CD14-positive monocyte (primary cell): ENCODE data around the gene TBR1. TPM values are rescaled to one million over a fixed set of nuclear protein-coding genes. Genes with fewer than 3 reads are reported as not detected.

Experiments used
- DNase-seq, 3 donors: peaks; one replicate each; pipeline ENCODE4 v3.0.0-alpha.2; 2011 to 2022
- H2AFZ ChIP-seq: 2 replicates; pipeline ENCODE4 v1.6.0; 2012; ENCODE audit warnings: mild to moderate bottlenecking, low read depth, low read length, inconsistent platforms; ENCODE audit not compliant: insufficient read depth, poor library complexity, severe bottlenecking
- H3K27ac ChIP-seq, 2 donors: 1 replicate in 1 of 2; 2 replicates in 1 of 2; pipeline ENCODE4 v1.5.1; 2012 to 2013; ENCODE audit warnings: low read length in 2 of 2, control low read depth in 1 of 2, inconsistent platforms in 1 of 2, low read depth in 1 of 2, mild to moderate bottlenecking in 1 of 2
- H3K27me3 ChIP-seq, 2 donors: one replicate each; pipeline versions ENCODE4 v1.6.0 to v1.6.1; 2011 to 2013; ENCODE audit warnings: low read length in 2 of 2; ENCODE audit not compliant: control insufficient read depth in 2 of 2, insufficient read depth in 2 of 2
- H3K36me3 ChIP-seq, 2 donors: replicated peaks in 1 of 2; 1 replicate in 1 of 2; 2 replicates in 1 of 2; pipeline versions ENCODE4 v1.5.1 to v1.6.1; 2012 to 2013; ENCODE audit warnings: low read length in 2 of 2, control low read depth in 1 of 2, inconsistent platforms in 1 of 2, mild to moderate bottlenecking in 1 of 2; ENCODE audit not compliant: insufficient read depth in 2 of 2, control insufficient read depth in 1 of 2
- H3K4me1 ChIP-seq, 2 donors: 1 replicate in 1 of 2; 2 replicates in 1 of 2; pipeline versions ENCODE4 v1.5.1 to v1.6.1; 2012 to 2013; ENCODE audit warnings: low read length in 2 of 2, control low read depth in 1 of 2, inconsistent platforms in 1 of 2, mild to moderate bottlenecking in 1 of 2, moderate library complexity in 1 of 2; ENCODE audit not compliant: insufficient read depth in 2 of 2, control insufficient read depth in 1 of 2
- H3K4me2 ChIP-seq: replicated peaks from 2 replicates; pipeline ENCODE3; 2012; ENCODE audit warnings: low read length, moderate library complexity, mild to moderate bottlenecking; ENCODE audit not compliant: poor library complexity, severe bottlenecking; ENCODE audit errors: extremely low read depth
- H3K4me3 ChIP-seq, 3 experiments: fragments of 200-600 bp in 1 of 3; sonication (generic) in 1 of 3; replicated peaks in 1 of 3; 1 replicate in 2 of 3; 2 replicates in 1 of 3; pipeline ENCODE4 v1.5.1; 2011 to 2013; ENCODE audit warnings: low read length in 3 of 3, mild to moderate bottlenecking in 3 of 3, control low read depth in 2 of 3, low read depth in 2 of 3, inconsistent platforms in 1 of 3, moderate library complexity in 1 of 3
- H3K79me2 ChIP-seq: 2 replicates; pipeline ENCODE4 v1.6.0; 2012; ENCODE audit warnings: mild to moderate bottlenecking, control low read depth, inconsistent platforms, low read length, moderate library complexity; ENCODE audit not compliant: insufficient read depth
- H3K9ac ChIP-seq: 2 replicates; pipeline ENCODE4 v1.6.0; 2017; ENCODE audit warnings: low read length, mild to moderate bottlenecking; ENCODE audit not compliant: insufficient read depth, poor library complexity, severe bottlenecking
- H3K9me3 ChIP-seq, 2 donors: replicated peaks in 1 of 2; 1 replicate in 1 of 2; 2 replicates in 1 of 2; pipeline versions ENCODE4 v1.5.1 to v1.6.1; 2012 to 2013; ENCODE audit warnings: low read length in 2 of 2, control low read depth in 1 of 2; ENCODE audit not compliant: control insufficient read depth in 1 of 2, insufficient read depth in 1 of 2
- H4K20me1 ChIP-seq: 2 replicates; pipeline ENCODE4 v1.6.0; 2012; ENCODE audit warnings: mild to moderate bottlenecking, low read length, control low read depth, moderate library complexity; ENCODE audit not compliant: insufficient read depth
- H3K27ac Mint-ChIP-seq, 7 donors: one replicate each; pipeline ENCODE4 v1.8.0; 2020; ENCODE audit warnings: mild to moderate bottlenecking in 7 of 7, mixed read lengths in 7 of 7, moderate library complexity in 6 of 7, inconsistent platforms in 2 of 7
- H3K27me3 Mint-ChIP-seq, 3 donors: one replicate each; pipeline ENCODE4 v1.8.0; 2021 to 2022; ENCODE audit warnings: low read depth in 3 of 3, mild to moderate bottlenecking in 3 of 3, mixed read lengths in 3 of 3, moderate library complexity in 3 of 3, inconsistent platforms in 1 of 3
- H3K36me3 Mint-ChIP-seq, 2 donors: one replicate each; pipeline ENCODE4 v1.8.0; 2020; ENCODE audit warnings: mixed read lengths in 2 of 2, inconsistent platforms in 1 of 2, mild to moderate bottlenecking in 1 of 2
- H3K4me1 Mint-ChIP-seq: one replicate; pipeline ENCODE4 v1.8.0; 2020; ENCODE audit warnings: mild to moderate bottlenecking, mixed read lengths
- H3K4me3 Mint-ChIP-seq, 2 donors: one replicate each; pipeline ENCODE4 v1.8.0; 2020; ENCODE audit warnings: mild to moderate bottlenecking in 2 of 2, mixed read lengths in 2 of 2, moderate library complexity in 1 of 2
- H3K9me3 Mint-ChIP-seq, 7 donors: one replicate each; pipeline ENCODE4 v1.8.0; 2020 to 2022; ENCODE audit warnings: mixed read lengths in 7 of 7, mild to moderate bottlenecking in 6 of 7, moderate library complexity in 6 of 7, inconsistent platforms in 2 of 7
- WGBS: methylation state at CpG from one replicate; pipeline ENCODE4 v1.1.5; 2013; ENCODE audit warnings: missing lambda C conversion rate; ENCODE audit not compliant: insufficient coverage; 5-methylcytosine and 5-hydroxymethylcytosine counted together
- intact Hi-C, 2 donors: fragments of 100-400 bp; cut with micrococcal nuclease; formaldehyde crosslinking; loops; one replicate each; pipeline versions ENCODE4 v1.15.0 to v1.15.1; 2023
- polyA plus RNA-seq, 3 donors: library from polyadenylated mRNA; depleted of rRNA in 1 of 3; unstranded in 2 of 3; stranded (reverse) in 1 of 3; fragments of 300-500 nt in 2 of 3; fragments of >200 nt in 1 of 3; fragmentation: Illumina TruSeq in 2 of 3; gene quantifications; 1 replicate in 2 of 3; 2 replicates in 1 of 3; pipeline ENCODE4 v1.2.3, GENCODE V29; 2012 to 2021
- TF ChIP-seq, protein P1 (sequence below): fragments of 200-600 bp; IDR thresholded peaks from one replicate; pipeline ENCODE4 v1.8.0; 2022; ENCODE audit warnings: antibody characterized with exemption, mild to moderate bottlenecking

Gene TBR1
- polyA plus RNA-seq, 3 donors, result not detected

DNA sequence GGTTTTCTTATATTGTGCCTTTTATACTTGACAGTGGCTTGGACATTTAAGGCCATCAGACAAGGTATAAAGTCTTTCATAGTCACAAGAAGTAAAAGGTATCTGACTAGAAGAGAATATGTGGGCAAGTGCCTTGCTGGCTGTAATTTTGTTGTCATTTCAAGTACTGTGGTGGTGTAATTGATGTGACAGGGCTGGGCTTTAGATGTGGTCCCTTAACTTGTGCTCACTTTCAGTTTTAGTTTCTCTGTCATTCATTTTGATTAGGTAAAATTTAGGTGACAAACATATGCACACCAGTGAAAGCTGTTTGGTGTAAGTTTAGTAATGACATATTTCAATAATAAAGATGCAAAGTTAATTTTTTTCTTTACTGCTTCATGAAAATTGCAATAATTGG is 31.2 kb upstream of the TBR1 start:
- Histone ChIP-seq H3K36me3 (peaks cover 7 to 34% of the 10 kb centered on the region in 2 donors), H3K4me3 (no peak overlapping the region), H3K27ac (no peak overlapping the region), H2AFZ (no peak overlapping the region), H3K9ac (no peak overlapping the region), H3K9me3 (no peaks in the 10 kb centered on the region), H3K4me2 (no peak overlapping the region), H3K79me2 (no peaks in the 10 kb centered on the region), H4K20me1 (no peaks in the 10 kb centered on the region), H3K27me3 (no peaks in the 10 kb centered on the region), H3K4me1 (no peaks in the 10 kb centered on the region)
- H3K27me3 Mint-ChIP-seq, result no peaks in the 10 kb centered on the region
- H3K9me3 Mint-ChIP-seq, result no peaks in the 10 kb centered on the region
- TF ChIP-seq, protein P1, sequence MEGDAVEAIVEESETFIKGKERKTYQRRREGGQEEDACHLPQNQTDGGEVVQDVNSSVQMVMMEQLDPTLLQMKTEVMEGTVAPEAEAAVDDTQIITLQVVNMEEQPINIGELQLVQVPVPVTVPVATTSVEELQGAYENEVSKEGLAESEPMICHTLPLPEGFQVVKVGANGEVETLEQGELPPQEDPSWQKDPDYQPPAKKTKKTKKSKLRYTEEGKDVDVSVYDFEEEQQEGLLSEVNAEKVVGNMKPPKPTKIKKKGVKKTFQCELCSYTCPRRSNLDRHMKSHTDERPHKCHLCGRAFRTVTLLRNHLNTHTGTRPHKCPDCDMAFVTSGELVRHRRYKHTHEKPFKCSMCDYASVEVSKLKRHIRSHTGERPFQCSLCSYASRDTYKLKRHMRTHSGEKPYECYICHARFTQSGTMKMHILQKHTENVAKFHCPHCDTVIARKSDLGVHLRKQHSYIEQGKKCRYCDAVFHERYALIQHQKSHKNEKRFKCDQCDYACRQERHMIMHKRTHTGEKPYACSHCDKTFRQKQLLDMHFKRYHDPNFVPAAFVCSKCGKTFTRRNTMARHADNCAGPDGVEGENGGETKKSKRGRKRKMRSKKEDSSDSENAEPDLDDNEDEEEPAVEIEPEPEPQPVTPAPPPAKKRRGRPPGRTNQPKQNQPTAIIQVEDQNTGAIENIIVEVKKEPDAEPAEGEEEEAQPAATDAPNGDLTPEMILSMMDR, result no peak
- intact Hi-C loops, result no loop called here
- H3K4me3 Mint-ChIP-seq, result no peak overlapping the region
- no peak for DNase-seq
- peaks cover 5% of the 10 kb centered on the region for H3K4me1 Mint-ChIP-seq
- H3K36me3 Mint-ChIP-seq, result peaks cover 19 to 30% of the 10 kb centered on the region in 2 donors
- H3K27ac Mint-ChIP-seq, result no peak overlapping the region

DNA sequence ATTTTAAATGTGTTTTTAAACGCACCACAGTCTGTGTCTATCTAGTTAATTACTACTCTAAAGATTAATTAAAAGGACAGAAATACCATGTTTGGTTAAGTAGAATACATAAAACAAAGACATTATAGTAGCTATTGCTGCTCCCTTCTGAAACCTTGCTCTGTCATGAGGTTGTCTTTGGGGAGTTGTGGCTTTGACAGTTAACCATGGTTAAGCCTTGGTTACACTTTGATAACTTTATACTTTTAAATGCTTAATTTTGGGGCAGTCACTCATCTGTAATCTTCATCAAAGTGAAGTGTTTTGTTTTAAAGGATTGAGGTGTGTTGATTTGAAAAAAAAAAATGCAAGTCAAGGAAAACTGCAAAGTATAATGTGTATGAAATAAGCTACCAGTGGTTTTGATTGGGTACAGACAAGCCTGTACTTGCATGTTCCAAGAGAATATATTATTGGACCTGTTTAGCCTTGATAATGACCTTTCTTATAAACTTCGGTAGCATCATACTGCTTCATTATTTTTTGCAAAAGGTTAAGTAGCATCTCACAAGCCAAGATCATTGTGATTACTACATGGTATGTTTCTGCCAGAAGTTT is 29.8 kb upstream of the TBR1 start:
- Mint-ChIP-seq H3K9me3 (no peaks in the 10 kb centered on the region), H3K36me3 (peaks cover 26 to 34% of the 10 kb centered on the region in 2 donors), H3K4me3 (no peak overlapping the region), H3K4me1 (peaks cover 5% of the 10 kb centered on the region), H3K27ac (no peak overlapping the region), H3K27me3 (no peaks in the 10 kb centered on the region)
- Histone ChIP-seq H4K20me1 (no peaks in the 10 kb centered on the region), H3K36me3 (peaks cover 7 to 38% of the 10 kb centered on the region in 2 donors), H3K4me3 (no peak overlapping the region), H2AFZ (no peak overlapping the region), H3K4me1 (no peaks in the 10 kb centered on the region), H3K27ac (no peak overlapping the region), H3K9ac (no peak overlapping the region), H3K9me3 (no peaks in the 10 kb centered on the region), H3K4me2 (no peak overlapping the region), H3K79me2 (no peaks in the 10 kb centered on the region), H3K27me3 (no peaks in the 10 kb centered on the region)
- WGBS, result no CpG with 5 or more reads among the region's 2 CpGs
- intact Hi-C loops, result no loop called here
- TF ChIP-seq, protein P1, result no peak
- DNase-seq, result no peak
